ENCODE results near the gene SIRT5. TPM values are rescaled to one million over a fixed set of nuclear protein-coding genes. Genes with fewer than 3 reads are reported as not detected.

The SIRT5 gene
- total RNA-seq, 1 donor from 2014 or later = 9.1 TPM

DNA sequence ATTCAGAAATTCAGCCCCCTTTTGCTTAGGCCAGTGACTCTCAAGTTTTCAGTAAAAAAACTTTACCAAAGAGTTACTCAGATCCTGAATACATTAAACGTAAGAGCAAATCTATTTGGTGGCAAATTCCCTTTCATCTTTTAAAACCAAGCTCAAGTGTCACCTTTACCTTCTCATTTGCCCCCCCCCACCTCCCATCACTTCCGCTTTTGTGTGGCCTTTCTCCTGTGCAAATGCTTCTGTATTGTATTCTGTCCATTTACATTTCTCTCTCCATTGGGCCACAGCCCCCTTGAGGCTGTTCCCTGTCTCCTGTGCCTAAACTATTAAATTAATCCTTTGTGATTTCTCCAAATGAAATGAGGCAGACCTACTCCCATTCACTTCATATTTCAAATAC, 42.7 kb downstream of the SIRT5 start:
- H3K4me1 Mint-ChIP-seq (ENCODE audit: unreplicated experiment) = peaks cover 31% of the 10 kb centered on the region
- H3K36me3 Mint-ChIP-seq (ENCODE audit: unreplicated experiment) = peaks cover 25% of the 10 kb centered on the region
- H3K27me3 Mint-ChIP-seq (ENCODE audit: unreplicated experiment) = no peaks in the 10 kb centered on the region
- no peaks in the 10 kb centered on the region for H3K9me3 Mint-ChIP-seq (ENCODE audit: unreplicated experiment)
- H3K4me3 Mint-ChIP-seq (ENCODE audit: unreplicated experiment) = peak overlapping the region; percentile 99
- H3K27ac Mint-ChIP-seq (ENCODE audit: unreplicated experiment) = no peak overlapping the region
- no peak for DNase-seq (ENCODE audit: extremely low spot score, unreplicated experiment)
- TF ChIP-seq, protein P1, sequence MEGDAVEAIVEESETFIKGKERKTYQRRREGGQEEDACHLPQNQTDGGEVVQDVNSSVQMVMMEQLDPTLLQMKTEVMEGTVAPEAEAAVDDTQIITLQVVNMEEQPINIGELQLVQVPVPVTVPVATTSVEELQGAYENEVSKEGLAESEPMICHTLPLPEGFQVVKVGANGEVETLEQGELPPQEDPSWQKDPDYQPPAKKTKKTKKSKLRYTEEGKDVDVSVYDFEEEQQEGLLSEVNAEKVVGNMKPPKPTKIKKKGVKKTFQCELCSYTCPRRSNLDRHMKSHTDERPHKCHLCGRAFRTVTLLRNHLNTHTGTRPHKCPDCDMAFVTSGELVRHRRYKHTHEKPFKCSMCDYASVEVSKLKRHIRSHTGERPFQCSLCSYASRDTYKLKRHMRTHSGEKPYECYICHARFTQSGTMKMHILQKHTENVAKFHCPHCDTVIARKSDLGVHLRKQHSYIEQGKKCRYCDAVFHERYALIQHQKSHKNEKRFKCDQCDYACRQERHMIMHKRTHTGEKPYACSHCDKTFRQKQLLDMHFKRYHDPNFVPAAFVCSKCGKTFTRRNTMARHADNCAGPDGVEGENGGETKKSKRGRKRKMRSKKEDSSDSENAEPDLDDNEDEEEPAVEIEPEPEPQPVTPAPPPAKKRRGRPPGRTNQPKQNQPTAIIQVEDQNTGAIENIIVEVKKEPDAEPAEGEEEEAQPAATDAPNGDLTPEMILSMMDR (IDR thresholded peaks at IDR 0.05) = no peak

DNA sequence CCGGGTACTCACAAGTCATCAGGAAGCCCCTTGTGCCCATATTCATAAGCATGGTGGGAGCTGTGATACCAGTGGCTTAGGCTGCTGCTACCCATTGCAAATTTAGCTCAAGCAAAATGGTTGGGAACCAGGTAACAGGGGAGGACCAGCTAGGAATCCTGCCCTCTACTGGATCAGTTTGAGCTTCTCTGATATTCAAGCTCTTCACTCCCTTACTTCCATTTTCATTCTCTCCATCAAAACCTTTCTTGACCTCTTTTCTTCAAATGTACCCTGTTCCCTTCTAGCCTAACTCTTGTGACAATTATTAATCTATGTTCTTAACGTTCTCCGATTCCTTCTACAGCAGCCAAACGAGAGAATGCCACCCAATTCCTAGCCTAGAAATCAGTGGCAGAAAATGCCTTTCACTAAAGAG, 50.5 kb downstream of the SIRT5 start:
- no peaks in the 10 kb centered on the region for H3K9me3 Mint-ChIP-seq (ENCODE audit: unreplicated experiment)
- no peaks in the 10 kb centered on the region for H3K4me1 Mint-ChIP-seq (ENCODE audit: unreplicated experiment)
- TF ChIP-seq, protein P1 (IDR thresholded peaks at IDR 0.05) = peak; percentile 54
- no peak for DNase-seq (ENCODE audit: extremely low spot score, unreplicated experiment)
- H3K27me3 Mint-ChIP-seq (ENCODE audit: unreplicated experiment) = no peaks in the 10 kb centered on the region
- no peak overlapping the region for H3K27ac Mint-ChIP-seq (ENCODE audit: unreplicated experiment)
- no peak overlapping the region for H3K4me3 Mint-ChIP-seq (ENCODE audit: unreplicated experiment)
- H3K36me3 Mint-ChIP-seq (ENCODE audit: unreplicated experiment) = peaks cover 47% of the 10 kb centered on the region

DNA sequence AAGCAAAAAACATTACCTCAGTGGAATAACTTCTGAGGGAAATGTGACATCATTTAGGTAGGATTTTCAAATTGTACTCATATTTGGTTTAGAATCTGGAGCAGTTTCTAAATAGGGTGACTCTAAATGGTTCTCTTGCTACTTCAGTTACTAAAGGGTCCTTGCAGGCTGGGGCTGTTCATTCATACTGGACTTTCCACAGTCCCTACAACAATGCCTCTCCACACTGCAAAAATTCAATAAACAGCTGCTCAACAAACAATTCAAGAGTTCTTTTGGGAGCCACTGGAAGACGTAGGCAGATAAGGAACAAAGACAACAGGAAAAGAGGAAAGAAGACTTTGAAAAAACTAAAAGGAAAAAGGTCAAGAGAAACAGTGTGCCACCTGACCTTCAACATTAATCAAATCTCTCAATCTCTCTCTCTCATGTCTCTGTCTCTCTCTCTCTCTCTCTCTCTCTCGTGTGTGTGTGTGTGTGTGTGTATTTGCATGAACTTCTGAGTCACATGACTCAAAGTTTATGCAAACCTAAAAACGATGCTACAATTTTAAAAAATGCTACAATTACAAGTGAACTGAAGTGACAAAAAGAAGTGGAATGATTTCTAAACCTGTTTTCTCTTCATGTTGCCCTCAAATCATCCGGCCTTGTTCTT, 55.2 kb downstream of the SIRT5 start:
- Mint-ChIP-seq H3K27ac (ENCODE audit: unreplicated experiment) (no peak overlapping the region), H3K4me3 (ENCODE audit: unreplicated experiment) (no peak overlapping the region), H3K27me3 (ENCODE audit: unreplicated experiment) (no peaks in the 10 kb centered on the region), H3K9me3 (ENCODE audit: unreplicated experiment) (no peaks in the 10 kb centered on the region), H3K36me3 (ENCODE audit: unreplicated experiment) (peaks cover 45% of the 10 kb centered on the region), H3K4me1 (ENCODE audit: unreplicated experiment) (peaks cover 7% of the 10 kb centered on the region)
- TF ChIP-seq, protein P1 (IDR thresholded peaks at IDR 0.05) = no peak
- DNase-seq (ENCODE audit: extremely low spot score, unreplicated experiment) = no peak

GRCh38 chr6:13630499-13630898, 56.1 kb downstream of the SIRT5 start:
- no peaks in the 10 kb centered on the region for H3K27me3 Mint-ChIP-seq (ENCODE audit: unreplicated experiment)

DNA sequence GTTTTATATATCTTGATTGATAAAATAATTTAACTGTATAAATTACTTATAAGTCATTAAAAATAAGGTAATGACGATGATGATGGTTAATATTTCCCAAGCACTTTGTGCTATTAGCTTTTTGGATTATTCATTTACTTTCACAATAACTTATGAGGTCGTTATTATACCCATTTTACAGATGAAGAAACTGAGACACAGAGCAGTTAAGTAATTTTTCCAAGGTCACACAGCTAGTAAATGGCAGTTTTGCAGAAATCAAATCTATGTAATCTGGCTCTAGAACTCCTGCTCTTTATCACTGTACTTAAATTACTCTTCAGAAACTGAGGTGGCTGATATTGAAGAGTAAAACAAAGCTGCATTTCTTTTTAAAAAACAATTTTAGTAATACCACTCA, 58.9 kb downstream of the SIRT5 start:
- H3K36me3 Mint-ChIP-seq (ENCODE audit: unreplicated experiment) = peaks cover 46% of the 10 kb centered on the region
- H3K9me3 Mint-ChIP-seq (ENCODE audit: unreplicated experiment) = no peaks in the 10 kb centered on the region
- TF ChIP-seq, protein P1 (IDR thresholded peaks at IDR 0.05) = no peak
- H3K4me3 Mint-ChIP-seq (ENCODE audit: unreplicated experiment) = no peak overlapping the region
- H3K4me1 Mint-ChIP-seq (ENCODE audit: unreplicated experiment) = peaks cover 7% of the 10 kb centered on the region
- no peaks in the 10 kb centered on the region for H3K27me3 Mint-ChIP-seq (ENCODE audit: unreplicated experiment)
- H3K27ac Mint-ChIP-seq (ENCODE audit: unreplicated experiment) = no peak overlapping the region
- no peak for DNase-seq (ENCODE audit: extremely low spot score, unreplicated experiment)

More at GRCh38 chr6:13630499-13630898, 56.1 kb downstream of the SIRT5 start:
- TF ChIP-seq, protein P1 (IDR thresholded peaks at IDR 0.05) = no peak
- H3K9me3 Mint-ChIP-seq (ENCODE audit: unreplicated experiment) = no peaks in the 10 kb centered on the region
- H3K4me3 Mint-ChIP-seq (ENCODE audit: unreplicated experiment) = no peak overlapping the region
- no peak overlapping the region for H3K27ac Mint-ChIP-seq (ENCODE audit: unreplicated experiment)
- H3K36me3 Mint-ChIP-seq (ENCODE audit: unreplicated experiment) = peaks cover 46% of the 10 kb centered on the region
- no peak for DNase-seq (ENCODE audit: extremely low spot score, unreplicated experiment)
- H3K4me1 Mint-ChIP-seq (ENCODE audit: unreplicated experiment) = peaks cover 7% of the 10 kb centered on the region
